NB4 (cell line): Measurements from ENCODE around the gene KRT72.

Experiments
- MYC ChIP-seq: IDR thresholded peaks from 2 replicates; pipeline ENCODE4 v1.6.1; 2011; ENCODE audit warnings: low read depth, low read length
- POLR2A ChIP-seq: IDR thresholded peaks from 2 replicates; pipeline ENCODE4 v1.6.1; 2011; ENCODE audit warnings: mild to moderate bottlenecking; ENCODE audit not compliant: insufficient read length; ENCODE audit errors: extremely low read depth

DNA sequence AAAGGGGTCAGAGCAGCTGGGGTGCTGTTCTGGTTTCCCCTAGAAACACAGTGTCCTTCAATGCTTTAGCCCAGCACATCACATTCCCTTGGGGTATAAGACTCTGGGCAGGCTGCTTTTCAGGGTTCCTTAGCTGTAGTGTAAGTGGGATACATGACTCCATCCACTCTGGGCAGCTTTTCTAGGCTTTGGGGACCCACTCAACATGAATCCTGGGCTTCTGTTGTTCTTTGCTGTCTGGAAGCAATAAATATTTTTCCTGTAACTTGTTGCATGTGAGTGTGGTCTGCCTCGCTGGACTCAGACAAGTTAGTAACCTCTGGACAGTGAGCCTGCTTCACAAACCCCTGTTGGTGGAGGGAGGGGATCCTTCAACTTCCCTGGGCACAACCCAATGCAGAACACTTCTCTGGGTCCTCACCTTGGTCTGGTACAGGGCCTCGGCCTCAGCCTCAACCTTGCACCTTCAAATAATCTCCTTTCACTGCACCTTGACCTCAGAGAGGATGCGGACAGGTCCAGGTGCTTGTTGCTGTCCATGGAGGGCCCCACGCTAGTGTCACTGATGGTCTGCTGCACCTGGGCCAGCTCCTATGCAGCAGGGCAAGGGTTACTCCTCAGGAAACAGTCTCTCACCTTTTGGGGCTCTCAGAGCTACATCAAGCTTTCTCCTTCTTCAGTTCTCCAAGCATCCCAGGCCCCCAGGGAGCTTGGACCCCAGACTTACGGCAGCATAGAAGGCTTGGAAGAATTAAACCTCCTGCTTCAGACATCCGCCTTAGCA is 30.6 kb upstream of the KRT72 start:
- TF ChIP-seq POLR2A (no peak), MYC (no peak)
